ENCODE data around the gene SYK.

DNA sequence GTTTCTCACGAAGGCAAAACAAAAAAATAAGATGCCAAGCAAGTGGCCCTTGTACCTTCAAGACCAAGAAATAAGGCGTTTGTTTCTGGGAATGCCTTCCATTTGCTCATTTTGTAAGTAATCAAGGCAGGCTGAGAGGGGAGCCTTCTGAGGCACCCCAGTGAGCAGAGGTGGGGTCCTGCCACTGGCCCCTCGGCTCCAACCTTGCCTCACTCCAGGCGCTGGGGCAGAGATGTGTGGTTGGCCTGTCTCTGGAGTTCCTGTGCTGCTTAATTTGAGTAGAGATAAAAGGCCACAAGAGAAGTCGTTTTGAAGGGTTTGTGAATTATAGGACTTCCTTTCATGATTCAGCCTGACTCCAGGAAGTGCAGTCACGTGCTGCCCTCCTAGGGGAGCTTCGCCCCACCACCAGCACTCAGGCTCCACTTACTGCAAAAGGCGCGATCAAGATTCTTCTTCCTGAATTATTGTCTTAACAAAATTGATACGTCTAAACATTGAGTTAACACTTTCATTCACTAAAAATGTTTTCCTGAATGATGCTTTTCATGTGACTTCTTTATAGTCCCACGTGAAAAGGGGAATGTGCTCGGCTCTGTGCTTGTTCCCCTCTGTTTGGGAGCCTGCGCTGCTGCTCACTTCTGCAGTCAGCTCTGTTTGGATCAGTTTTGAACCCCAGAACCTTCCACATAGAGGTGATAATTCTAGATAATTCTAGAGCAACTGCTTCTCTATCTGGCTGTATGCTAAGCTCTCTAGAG, 13.7 kb downstream of the SYK start:
- TF ChIP-seq CTCF (IDR thresholded peaks at IDR 0.05; ENCODE audit: borderline replicate concordance, extremely low read depth, low read length, poor library complexity, severe bottlenecking) (no peak), EZH2 (IDR thresholded peaks at IDR 0.05; ENCODE audit: borderline replicate concordance, low read depth, low read length, severe bottlenecking) (no peak)

All from DND-41 (cell line).